ENCODE results near the gene MPZL1. TPM values are rescaled to one million over a fixed set of nuclear protein-coding genes. Genes with fewer than 3 reads are reported as not detected.

MPZL1 gene
- total RNA-seq, 4 donors from 2014 or later = 32.9 to 79.5 (median 58.2) TPM

GRCh38 chr1:167790117-167790516, 68.3 kb downstream of the MPZL1 start:
- H3K27ac ChIP-seq = no peak overlapping the region
- no peaks in the 10 kb centered on the region for H3K9me3 ChIP-seq
- TF ChIP-seq CTCF (IDR thresholded peaks at IDR 0.05) (no peak), EP300 (IDR thresholded peaks at IDR 0.05; ENCODE audit: low read depth) (no peak)
- H3K4me1 ChIP-seq = peaks cover 0 to 3% (median under 1%) of the 10 kb centered on the region in 4 donors
- WGBS, 2 donors (ENCODE audit: low coverage in 1 of 2) = 83 to 100% methylated on average over 1 to 5 of the region's 5 CpGs
- in situ Hi-C loops (cut with MboI; ENCODE audit: low pct_ligation_motif_present in 1 of 4, low pct_unique_long_range_greater_than_20kb in 1 of 4, low sequenced_read_pairs in 3 of 4) = no loop called here
- H3K4me3 ChIP-seq = no peak overlapping the region
- no peak for DNase-seq
- intact Hi-C loops (cut with DNase I; ENCODE audit: low total_unique reads) = no loop called here
- peaks cover 0 to 8% (median 0%) of the 10 kb centered on the region in 4 donors for H3K36me3 ChIP-seq
- H3K27me3 ChIP-seq = no peaks in the 10 kb centered on the region

- peaks cover 0 to 8% (median 0%) of the 10 kb centered on the region in 4 donors for H3K36me3 ChIP-seq
- in situ Hi-C loops (cut with MboI; ENCODE audit: low pct_ligation_motif_present in 1 of 4, low pct_unique_long_range_greater_than_20kb in 1 of 4, low sequenced_read_pairs in 3 of 4) = no loop called here
- H3K27me3 ChIP-seq = no peaks in the 10 kb centered on the region
- peak; percentile 36 for DNase-seq
- no peak for TF ChIP-seq EP300 (IDR thresholded peaks at IDR 0.05; ENCODE audit: low read depth)
- TF ChIP-seq POLR2AphosphoS5 (IDR thresholded peaks at IDR 0.05) = peak; percentile 44 to 85 (median 75)
- WGBS, 2 donors (ENCODE audit: low coverage in 1 of 2) = 60 to 93% methylated on average over 3 to 5 of the region's 5 CpGs
- H3K4me3 ChIP-seq = no peak overlapping the region
- H3K4me1 ChIP-seq = peaks cover 0 to 11% (median 1%) of the 10 kb centered on the region in 4 donors
- no peaks in the 10 kb centered on the region for H3K9me3 ChIP-seq
- intact Hi-C loops (cut with DNase I; ENCODE audit: low total_unique reads) = no loop called here
- peak overlapping the region; percentile 29 to 64 (median 46) for H3K27ac ChIP-seq
These were observed 69.8 kb downstream of the MPZL1 start for GRCh38 chr1:167791281-167792187.

GRCh38 chr1:167792188-167792565, 70.4 kb downstream of the MPZL1 start:
- intact Hi-C loops (cut with DNase I; ENCODE audit: low total_unique reads) = no loop called here
- H3K4me3 ChIP-seq = no peak overlapping the region
- H3K9me3 ChIP-seq = no peaks in the 10 kb centered on the region
- in situ Hi-C loops (cut with MboI; ENCODE audit: low pct_ligation_motif_present in 1 of 4, low pct_unique_long_range_greater_than_20kb in 1 of 4, low sequenced_read_pairs in 3 of 4) = no loop called here
- H3K36me3 ChIP-seq = peaks cover 0 to 8% (median 0%) of the 10 kb centered on the region in 4 donors
- H3K27me3 ChIP-seq = no peaks in the 10 kb centered on the region
- H3K4me1 ChIP-seq = peaks cover 0 to 12% (median 1%) of the 10 kb centered on the region in 4 donors
- TF ChIP-seq POLR2A (IDR thresholded peaks at IDR 0.05) (no peak), POLR2AphosphoS5 (IDR thresholded peaks at IDR 0.05) (no peak), EP300 (IDR thresholded peaks at IDR 0.05; ENCODE audit: low read depth) (no peak), CTCF (IDR thresholded peaks at IDR 0.05) (no peak)
- WGBS, 2 donors (ENCODE audit: low coverage in 1 of 2) = 83 to 86% methylated on average over 3 to 4 of the region's 4 CpGs
- peak overlapping the region in 1 of 4 donors; percentile 29 for H3K27ac ChIP-seq
- no peak for DNase-seq

- no peak overlapping the region for H3K4me3 ChIP-seq
- no peak for DNase-seq
- TF ChIP-seq CTCF (IDR thresholded peaks at IDR 0.05) (no peak), POLR2A (IDR thresholded peaks at IDR 0.05) (no peak)
- H3K27me3 ChIP-seq = no peaks in the 10 kb centered on the region
- H3K27ac ChIP-seq = no peak overlapping the region
- no peaks in the 10 kb centered on the region for H3K9me3 ChIP-seq
- H3K4me1 ChIP-seq = peaks cover 0 to 16% (median 3%) of the 10 kb centered on the region in 4 donors
- intact Hi-C loops (cut with DNase I; ENCODE audit: low total_unique reads) (no loop called here), in situ Hi-C loops (cut with MboI; ENCODE audit: low pct_ligation_motif_present in 1 of 4, low pct_unique_long_range_greater_than_20kb in 1 of 4, low sequenced_read_pairs in 3 of 4) (no loop called here)
- 100% methylated on average over 1 of the region's 1 CpG; no CpG with 5 or more reads in 1 of the 2 donors for WGBS, 2 donors (ENCODE audit: low coverage in 1 of 2)
- H3K36me3 ChIP-seq = no peaks in the 10 kb centered on the region
These were observed 72.3 kb downstream of the MPZL1 start for GRCh38 chr1:167794043-167794442.
